ENCODE results near the gene MEPCE. TPM values are rescaled to one million over a fixed set of nuclear protein-coding genes. Genes with fewer than 3 reads are reported as not detected.
"Not testable (repeated sequence)": the region's sequence is repeated elsewhere in the genome, so short reads cannot be mapped to it uniquely, and the experiment has no call there.

MEPCE gene
- total RNA-seq, 1 donor from 2014 or later, result 48.3 TPM

DNA sequence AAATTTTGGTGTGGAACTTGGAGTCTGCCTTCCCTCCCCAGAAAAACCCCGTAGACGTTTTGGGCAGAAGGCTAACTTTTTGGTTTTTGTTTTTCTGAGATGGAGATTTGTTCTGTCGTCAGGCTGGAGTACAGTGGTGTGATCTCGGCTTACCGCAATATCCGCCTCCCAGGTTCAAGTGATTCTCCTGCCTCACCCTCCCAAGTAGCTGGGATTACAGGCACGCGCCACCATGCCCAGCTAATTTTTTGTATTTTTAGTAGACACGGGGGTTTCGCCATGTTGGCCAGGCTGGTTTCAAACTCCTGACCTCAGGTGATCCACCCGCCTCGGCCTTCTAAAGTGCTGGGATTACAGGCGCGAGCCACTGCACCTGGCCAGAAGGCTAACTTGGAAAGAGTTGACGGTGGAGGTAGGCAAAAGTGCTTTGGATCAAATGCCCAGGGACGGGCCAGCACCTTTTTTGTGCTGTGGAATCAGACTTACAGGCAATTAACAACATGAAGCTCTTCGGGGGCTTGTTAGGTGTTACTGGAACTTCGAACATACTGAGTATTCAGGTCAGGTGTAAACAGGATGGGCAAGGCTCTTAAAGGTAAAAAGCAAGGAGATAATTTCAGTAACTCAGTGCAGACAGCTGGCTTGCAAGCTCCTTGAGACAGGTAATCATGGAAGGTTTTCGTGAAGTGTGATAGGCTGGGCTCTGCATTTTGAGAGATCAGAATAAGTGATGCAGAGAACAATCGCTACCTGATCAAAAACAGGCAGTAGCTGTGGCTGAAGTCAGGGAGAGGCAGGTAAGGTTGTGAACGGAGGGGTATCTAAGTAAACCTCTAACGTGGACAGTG is 4.9 kb downstream of the MEPCE start:
- no peak for DNase-seq (ENCODE audit: low read depth, low spot score)

DNA sequence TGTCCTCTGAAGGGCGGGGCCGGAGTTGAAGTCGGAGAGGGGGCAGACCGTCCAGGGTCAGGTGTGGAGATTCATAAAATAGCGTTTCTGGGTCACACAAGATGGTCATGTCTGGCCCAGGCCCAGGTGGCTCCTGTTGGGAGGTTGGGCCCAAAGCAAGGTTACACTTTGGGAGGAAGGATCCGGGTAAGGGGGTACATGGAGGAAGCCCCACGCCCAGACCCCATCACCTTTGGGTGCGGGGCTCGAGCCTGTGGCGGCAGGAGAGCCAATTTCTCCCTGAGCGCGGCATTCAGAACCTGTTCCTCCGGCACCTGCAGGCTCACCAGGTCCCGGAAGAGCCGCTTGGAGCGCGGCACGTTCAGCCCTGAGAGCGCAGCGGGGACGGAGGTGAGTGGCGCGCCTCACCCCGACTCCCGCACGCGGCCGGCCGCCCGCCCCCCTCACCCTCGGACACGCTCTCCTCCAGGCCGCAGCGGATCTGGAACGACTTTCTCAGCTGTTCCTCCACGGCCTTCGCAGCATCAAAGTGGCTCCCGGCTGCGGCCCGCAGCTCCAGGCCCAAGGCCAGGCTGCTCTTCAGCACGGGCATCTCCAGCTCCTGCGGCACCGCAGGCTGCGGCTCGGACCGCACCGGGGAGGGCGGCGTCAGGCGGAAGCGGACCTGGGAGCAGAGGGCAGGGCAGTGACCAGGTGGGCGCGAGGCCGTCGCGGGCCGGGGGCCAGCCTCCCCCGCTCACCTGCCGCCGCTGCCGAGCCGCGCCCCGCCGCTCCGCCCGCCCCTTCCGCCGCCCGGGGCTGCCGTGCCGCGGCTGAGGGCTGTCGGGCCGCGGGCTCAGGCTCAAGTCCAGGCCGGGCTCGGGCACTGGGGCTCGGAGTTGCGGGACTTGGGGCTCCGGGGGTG is 6.0 kb downstream of the MEPCE start:
- DNase-seq (ENCODE audit: low read depth, low spot score), result no peak

DNA sequence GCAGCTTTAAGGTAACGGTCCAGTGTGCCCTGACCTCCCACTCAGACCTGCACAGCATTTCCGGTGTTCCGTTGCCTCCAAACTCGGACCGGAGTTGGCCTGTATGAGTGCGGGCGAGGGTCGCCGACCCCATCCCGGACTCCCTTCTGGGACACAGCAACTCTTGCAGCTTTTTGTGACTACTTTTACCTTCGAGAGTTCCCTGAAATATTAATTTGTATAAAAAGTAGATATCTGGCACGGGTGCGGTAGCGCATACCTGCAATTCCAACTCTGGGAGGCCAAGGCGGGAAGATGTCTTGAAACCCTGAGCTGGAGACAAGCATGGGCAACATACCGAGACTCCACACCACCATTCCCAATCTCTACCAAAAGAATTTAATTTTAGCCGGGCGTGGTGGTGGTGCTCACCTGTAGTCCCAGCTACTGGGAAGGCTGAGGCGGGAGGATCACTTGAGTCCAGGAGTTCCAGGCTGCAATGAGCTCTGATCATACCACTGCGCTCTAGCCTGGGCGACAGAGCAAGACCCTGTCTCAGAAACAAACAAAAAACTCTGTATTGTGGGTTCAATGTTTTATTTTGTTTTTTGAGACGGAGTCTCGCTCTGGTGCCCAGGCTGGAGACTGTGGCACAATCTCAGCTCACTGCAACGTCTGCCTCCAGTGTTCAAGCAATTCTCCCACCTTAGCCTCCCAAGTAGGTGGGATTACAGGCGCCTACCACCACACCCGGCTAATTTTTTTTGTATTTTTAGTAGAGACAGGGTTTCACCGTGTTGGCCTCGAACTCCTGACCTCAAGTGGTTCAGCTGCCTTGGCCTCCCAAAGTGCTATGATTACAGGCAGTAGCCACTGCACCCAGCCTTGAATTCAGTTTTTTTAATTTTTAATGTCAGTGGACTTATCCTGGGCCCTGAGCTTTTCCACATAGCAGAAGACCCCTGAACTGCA is 7.8 kb downstream of the MEPCE start:
- no peak for DNase-seq (ENCODE audit: low read depth, low spot score)

DNA sequence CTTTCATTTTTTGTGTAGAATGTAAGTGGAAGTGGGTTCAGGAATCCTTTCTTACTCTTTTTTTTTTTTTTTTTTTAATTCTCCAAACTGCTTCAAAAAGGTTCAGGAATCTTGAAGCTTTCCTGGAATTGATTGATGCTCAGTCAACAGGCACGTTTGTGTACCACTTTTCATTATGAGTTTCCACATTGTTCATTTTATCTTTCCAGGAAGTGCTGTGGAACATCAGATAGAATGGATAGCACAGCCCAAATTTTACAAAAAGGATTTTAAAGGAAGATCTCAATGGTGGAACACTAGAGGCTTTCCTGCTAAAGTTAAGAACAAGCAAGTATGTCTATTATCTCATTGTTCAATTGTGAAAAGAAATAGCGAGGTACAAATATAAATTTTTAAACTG is 8.5 kb downstream of the MEPCE start:
- no peak for DNase-seq (ENCODE audit: low read depth, low spot score)

DNA sequence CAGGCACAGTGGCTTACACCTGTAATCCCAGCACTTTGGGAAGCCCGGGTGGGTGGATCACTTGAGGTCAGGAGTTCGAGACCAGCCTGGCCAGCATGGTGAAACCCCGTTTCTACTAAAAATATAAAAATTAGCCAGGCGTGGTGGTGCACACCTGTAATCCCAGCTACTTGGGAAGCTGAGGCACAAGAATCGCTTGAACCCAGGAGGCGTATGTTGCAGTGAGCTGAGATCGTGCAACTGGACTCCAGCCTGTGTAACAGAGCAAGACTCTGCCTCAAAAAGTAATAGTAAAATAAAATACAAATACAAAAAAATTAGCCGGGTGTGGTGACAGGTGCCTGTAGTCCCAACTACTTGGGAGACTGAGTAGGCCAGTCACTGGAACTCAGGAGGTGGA is 9.1 kb downstream of the MEPCE start:
- not testable (repeated sequence) for DNase-seq (ENCODE audit: low read depth, low spot score)

DNA sequence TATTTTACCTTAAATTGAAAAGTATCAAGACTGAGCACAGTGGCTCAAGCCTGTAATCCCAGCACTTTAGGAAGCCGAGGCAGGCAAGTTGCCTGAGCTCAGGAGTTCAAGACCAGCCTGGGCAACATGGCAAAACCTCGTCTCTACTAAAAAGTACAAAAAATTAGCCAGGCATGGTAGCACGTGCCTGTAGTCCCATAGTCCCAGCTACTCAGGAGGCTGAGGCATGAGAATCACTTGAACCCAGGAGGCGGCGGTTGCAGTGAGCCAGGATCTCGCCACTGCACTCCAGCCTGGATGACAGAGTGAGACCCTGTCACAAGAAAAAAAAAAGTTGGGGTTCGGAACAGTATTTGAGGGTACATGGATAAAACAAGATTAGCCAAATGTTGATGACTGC is 9.6 kb downstream of the MEPCE start:
- not testable (repeated sequence) for DNase-seq (ENCODE audit: low read depth, low spot score)

DNA sequence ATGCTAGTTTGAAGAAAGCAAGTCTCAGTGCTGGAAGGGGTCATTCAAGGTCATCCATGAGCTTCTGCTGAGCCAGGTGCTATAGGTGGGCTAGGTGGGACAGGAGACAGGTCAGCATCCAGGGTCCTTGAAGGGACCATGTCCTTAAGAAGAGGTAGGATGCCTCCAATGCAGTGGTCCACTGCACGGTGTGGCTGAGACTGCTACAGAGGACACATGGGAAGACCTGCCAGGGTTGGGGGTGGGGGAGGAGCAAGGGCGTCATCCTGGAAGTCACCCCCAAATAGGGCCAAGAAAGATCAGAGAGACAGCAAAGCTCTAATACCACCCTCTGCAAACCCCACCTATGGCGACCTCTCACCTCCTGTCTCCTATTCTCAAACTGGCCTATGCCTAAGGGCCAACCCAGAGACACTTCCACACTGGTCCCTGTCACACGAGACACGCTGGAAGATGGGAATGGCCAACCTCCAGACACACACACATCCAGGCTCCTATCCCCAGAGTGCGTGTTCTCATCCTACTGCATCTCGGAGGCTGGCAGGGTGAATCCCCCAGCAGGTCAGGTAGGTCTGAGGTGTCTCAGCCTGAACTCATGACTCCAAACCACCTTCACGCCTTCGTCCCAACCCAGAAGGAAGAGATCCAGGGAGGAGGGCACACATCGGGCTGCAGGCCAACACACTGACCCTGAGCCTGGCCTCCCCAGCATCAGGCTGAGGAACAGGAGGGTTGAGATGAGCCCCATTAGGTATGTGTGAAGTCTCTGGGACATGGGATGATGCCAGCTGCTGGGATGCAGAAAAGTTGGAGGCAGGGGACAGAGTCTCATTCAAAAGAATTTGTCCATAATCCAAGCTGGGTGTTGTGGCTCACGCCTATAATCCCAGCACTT is 12.3 kb downstream of the MEPCE start:
- no peak for DNase-seq (ENCODE audit: low read depth, low spot score)

DNA sequence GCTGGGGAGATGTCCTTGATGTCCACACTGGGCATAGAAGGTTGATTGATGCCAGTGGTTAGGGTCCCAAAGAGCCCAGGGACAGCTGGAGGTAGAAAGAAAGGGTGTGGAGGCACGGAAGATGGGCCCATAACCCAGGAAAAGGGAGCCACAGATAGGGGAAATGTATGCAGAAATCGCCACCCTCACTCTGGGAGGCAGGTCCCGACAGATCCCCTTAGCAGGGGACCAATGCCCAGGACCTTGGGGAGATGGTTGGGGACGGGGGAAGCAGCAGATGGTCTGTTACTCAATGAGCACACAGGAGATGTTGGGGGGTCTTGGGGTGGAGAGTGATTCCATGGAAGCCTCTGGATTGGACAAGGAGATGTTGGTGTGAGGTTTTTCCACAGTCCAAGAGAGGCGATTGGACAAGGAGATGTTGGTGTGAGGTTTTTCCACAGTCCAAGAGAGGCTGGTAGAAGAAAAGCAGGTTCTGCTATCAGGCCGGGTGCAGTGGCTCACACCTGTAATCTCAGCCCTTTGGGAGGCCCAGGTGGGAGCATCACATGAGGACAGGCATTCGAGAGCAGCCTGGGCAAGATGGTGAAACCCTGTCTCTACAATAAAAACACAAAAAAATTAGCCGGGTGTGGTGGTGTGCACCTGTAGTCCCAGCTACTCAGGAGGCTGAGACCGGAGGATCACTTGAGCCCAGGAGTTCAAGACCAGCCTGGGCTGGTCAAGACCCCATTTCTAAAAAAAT is 13.6 kb downstream of the MEPCE start:
- DNase-seq (ENCODE audit: low read depth, low spot score), result no peak

DNA sequence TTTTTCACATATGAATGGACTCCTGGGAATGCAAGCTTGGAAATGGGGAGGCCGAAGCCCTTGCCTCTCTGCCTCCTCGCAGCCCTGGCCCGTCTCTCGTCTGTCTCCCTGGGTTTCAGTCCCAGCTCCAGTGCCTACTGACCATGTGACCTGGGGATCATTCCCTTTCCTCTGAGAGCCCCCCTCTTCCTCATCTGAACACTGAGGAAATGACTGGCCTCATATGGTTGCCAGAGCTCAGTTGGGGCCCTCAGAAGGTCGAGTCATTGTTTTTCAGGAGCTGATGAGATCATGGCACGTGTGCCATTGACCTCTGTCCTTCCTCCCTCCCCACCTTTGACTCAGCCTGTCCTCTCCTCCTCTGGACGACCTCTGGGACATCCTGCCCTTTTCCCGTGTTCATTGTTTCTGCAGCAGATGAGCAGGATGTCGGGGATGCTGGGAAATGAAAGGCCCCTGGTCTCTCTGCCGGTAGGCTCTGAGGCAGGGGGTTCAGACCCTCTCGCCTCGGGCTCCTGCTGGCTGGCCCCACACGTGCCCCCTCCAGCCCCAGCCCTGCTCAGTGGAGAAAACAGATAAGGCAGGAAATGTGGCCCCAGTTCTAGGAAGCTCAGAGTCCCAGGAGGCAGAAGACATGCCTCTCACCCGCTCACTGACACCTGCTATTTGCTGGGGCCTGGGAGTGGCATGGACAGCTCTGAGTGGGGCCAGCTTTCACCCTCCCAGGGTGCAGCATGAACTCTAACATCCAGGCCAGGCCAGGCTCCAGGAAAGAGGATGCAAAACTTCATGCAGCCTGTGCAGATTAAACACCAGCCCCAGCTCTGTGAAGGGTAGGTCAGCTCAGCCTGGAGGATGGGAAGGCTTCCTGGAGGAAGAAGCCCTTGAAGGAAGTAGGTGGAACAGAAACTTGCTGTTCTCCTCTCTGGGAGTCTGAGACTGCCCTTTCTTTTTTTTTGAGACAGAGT is 15.0 kb downstream of the MEPCE start:
- DNase-seq (ENCODE audit: low read depth, low spot score), result peak; percentile 96

DNA sequence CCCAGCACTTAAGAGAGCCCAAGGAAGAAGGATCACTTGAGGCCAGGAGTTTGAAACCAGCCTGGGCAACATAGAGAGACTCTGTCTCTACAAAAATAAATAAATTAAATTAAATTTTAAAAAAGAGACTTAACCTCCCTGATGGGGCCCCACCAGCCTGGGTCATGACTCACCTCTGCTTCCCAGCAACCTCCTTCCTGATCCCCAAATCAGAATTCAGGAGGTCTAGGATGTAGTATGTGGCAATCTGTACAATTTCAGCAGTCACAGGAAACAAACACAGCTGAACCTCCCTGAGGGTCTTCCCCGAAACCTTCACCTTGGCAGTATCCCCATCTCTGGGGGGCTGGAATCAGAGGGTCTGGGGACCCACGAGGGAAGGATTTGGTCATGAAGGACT is 16.4 kb downstream of the MEPCE start:
- DNase-seq (ENCODE audit: low read depth, low spot score), result no peak

DNA sequence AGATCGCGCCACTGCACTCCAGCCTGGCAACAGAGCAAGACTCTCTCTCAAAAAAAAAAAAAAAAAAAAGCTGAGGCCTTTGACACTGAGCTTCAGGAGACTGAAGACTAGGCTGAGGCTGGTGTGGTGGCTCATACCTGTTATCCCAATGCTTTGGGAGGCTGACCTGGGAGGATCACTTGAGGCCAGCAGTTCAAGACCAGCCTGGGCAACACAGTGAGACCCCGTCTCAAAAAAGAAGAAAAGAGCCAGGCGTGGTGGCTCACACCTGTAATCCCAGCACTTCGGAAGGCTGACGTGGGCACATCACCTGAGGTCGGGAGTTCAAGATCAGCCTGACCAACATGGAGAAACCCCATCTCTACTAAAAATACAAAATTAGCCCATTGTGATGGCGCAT is 17.7 kb downstream of the MEPCE start:
- DNase-seq (ENCODE audit: low read depth, low spot score), result not testable (repeated sequence)

DNA sequence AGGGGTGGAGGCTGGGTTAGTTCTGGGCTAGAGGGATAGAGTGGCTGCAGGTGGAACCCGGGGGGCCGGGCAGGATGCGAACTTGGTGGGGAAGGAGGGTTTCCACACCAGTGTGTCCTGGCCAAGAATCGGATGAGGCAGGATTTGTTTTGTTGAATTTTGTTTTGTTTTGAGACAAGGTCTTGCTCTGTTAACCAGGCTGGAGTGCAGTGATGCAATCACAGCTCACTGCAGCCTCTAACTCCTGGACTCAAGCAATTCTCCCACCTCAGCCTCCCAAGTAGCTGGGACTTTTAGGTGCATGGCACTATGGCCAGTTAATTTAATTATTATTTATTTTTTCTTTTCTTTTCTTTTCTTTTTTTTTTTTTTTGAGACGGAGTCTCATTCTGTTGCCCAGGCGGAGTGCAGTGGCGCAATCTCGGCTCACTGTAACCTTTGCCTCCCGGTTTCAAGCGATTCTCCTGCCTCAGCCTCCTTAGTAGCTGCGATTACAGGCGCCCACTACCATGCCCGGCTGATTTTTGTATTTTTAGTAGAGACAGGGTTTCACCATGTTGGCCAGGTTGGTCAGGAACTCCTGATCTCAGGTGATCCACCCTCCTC is 19.7 kb downstream of the MEPCE start:
- DNase-seq (ENCODE audit: low read depth, low spot score), result no peak

DNA sequence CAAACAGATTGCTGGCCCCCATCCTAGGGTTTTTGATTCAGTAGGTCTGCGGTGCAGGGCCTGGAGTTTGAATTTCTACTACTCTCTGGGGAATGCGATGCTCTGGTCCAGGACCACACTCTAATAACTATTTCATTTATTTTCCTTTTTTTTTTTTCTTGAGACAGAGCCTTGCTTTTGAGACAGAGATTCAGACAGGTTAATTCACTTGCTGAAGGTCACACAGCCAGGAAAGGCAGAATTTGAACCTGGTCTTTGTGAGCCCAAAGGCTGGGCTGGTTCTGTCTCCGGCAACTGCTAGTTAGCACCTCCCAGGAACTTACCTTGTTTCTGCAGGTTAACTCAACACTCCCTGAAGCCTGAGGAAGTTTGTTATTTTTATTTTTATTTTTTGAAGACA is 22.9 kb downstream of the MEPCE start:
- DNase-seq (ENCODE audit: low read depth, low spot score), result no peak

DNA sequence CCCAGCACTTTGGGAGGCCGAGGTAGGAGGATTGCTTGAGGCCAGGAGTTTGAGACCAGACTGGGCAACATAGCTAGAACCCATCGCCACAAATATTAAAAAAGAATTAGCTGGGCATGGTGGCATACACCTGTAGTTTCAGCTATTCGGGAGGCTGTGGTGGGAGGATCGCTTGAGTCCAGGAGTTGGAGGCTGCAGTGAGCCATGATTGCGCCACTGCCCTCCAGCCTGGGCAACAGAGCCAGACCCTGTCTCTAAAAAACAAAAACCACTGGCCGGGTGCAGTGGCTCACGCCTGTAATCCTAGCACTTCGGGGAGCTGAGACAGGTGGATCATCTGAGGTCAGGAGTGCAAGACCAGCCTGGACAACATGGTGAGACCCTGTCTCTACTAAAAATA is 24.2 kb downstream of the MEPCE start:
- not testable (repeated sequence) for DNase-seq (ENCODE audit: low read depth, low spot score)

DNA sequence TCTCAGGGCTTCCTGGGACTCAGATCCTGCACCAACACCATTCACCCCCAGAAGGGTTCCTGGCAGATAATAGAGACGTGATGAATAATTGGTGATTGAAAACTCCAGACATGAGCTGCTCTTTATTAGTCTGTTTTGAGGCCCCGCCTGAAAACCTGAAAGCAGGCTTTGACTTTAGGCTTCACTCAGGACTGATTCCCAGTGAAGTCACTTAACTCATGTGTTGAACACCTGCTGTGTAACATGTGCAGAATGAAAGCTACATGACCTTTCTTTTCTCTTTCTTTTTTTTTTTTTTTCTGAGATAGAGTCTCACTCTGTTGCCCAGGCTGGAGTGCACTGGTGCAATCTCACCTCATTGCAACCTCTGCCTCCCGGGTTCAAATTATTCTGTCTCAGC is 25.6 kb downstream of the MEPCE start:
- no peak for DNase-seq (ENCODE audit: low read depth, low spot score)

DNA sequence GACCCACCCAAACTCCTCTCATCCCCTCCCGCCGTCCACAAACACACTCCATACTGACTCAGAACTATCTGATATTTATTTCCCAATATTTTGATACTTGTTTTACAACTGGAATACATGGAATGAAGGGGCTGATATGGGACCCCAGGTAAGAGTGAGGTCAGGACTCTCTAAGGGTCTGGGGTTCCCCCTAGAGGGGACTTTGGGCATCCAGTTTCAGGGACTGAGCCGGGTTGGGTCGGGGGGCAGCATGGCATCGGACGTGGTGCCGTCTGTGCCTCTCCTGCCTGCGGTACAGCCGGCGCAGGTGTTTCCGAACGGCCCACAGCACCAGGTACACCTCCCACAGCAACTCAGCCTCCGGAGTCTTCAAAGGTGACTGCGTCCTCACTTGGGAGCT is 26.9 kb downstream of the MEPCE start:
- no peak for DNase-seq (ENCODE audit: low read depth, low spot score)

DNA sequence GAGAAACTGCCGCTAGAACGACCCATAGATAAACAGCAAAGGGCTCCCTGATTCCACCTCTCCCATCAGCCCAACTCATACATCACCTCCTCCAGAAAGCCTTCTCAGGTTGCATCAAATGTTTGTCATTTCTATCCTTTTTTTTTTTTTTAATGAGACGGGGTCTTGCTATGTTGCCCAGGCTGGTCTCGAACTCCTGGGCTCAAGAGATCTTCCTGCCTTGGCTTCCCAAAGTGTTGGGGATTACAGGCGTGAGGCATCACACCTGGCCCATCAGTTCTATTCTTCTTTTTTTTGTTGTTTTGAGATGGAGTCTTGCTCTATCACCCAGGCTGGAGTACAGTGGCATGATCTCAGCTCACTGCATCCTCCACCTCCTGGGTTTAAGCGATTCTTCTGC is 27.4 kb downstream of the MEPCE start:
- no peak for DNase-seq (ENCODE audit: low read depth, low spot score)

DNA sequence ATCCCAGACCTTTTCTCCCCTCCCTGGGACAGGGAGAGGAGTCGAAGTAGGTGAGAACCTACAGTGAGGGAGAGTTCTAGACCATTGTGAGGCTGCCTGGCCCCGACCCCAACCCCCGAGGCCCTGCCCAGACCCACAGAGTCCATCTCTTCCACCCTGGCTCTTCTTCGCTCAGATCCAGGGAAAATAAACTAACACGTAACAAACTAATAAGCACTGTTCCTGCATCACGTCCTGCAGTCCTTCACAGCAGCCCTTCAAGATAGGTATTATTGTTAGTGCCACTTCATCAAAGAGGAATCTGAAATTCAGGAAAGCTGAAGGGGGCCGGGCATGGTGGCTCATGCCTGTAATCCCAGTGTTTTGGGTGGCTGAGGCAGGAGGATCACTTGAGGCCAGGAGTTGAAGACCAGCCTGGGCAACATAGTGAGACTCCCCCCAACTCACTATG is 34.6 kb downstream of the MEPCE start, which contains the start of gene SPACDR:
TSS of gene SPACDR (minus strand) at position 51 of the 451 bp plus-strand sequence. CDS start 235 bp downstream, outside the sequence.
- no peak for DNase-seq (ENCODE audit: low read depth, low spot score)
